CD4-positive, alpha-beta T cell treated with Interleukin-1 beta for 1 hour (primary cell): ENCODE measurements around the gene CDK5.

Experiments
- DNase-seq, 2 donors: peaks; one replicate each; pipeline ENCODE4 v3.0.0-alpha.2; 2020 to 2022

CDK5 gene

DNA sequence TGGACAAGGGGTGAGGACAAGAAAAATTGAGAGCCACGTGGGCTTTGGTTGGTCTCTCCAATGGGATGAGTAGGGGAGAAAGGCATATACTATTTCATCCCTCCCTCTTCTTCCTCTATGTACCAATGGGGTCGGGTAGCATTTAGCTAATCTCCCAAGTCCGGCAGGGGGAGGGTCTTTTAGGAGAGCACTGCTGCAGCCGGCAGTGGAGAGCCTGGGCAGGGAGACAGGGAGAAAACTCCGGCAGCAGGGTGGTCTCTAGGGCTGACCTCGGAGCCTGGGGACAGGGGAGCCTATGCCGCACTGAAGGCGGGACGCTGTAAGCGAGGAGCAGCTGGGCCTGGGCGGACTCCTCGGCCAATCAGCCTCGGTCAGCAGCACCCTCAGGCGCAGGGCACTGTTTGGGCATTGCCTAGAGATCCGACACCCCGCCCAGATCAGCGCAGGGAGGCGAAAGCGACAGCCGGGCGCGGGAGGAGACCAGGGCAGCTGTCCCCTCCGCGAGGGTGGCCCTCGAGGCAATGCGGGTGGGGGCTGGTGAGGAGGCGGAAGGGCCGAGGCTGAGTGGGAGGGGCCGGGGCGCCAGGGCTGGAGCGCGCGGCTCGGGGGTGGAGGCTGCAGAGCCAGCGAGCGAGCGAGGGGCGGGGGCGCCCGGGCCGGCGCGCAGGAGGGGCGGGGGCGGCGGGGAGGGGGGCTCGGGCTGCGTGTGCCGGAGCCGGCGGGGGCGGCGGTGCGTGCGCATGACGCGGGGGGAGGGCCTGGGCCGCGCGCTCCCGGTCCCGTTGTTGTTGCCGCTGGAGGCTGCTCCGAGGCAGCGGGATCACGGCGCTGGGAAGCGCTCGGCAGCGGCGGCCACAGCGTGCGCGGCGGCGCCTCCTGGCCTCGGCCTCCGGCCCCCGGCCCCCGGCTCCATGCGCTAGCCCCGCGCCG, 28.3 kb upstream of the CDK5 start, which contains the start of gene AGAP3:
TSS of gene AGAP3 (plus strand) at position 785 of the 930 bp plus-strand sequence. CDS start 267 bp downstream, outside the sequence.
- DNase-seq = peak; percentile 60 to 70

DNA sequence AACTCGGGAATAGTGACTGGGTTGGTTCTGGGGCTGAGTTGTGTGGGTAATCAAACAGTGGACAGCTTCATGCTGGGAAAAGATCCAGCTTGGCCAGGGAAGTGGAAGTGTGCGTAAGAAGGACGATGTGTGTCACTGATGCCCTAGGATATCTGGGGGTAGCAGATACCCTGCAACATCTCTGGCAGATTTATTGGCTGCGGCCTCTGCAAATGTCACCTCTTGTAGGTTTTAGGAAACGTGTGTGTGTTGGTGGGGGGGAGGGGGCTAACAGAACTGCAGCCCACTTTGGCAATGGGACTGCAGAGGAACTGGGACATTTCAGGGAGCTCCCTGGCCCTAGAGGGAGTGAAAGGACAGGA, 27.6 kb upstream of the CDK5 start:
- DNase-seq = no peak

DNA sequence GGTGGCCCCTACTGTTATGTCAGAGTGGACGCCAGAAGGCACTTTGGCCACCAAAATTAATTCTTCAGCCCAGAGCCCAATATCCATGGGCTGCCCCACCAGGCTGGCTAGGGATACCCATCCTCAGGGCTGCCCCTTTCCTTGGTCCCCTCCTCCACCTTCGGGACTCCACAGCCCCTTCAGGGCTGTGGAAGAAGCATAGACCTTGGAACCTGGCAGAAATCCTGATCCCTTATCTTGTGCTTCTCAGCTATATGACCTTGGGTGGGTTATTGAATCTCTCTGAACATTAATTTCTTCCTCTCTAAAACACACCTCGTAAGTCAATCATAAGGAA, 26.1 kb upstream of the CDK5 start:
- DNase-seq = no peak

DNA sequence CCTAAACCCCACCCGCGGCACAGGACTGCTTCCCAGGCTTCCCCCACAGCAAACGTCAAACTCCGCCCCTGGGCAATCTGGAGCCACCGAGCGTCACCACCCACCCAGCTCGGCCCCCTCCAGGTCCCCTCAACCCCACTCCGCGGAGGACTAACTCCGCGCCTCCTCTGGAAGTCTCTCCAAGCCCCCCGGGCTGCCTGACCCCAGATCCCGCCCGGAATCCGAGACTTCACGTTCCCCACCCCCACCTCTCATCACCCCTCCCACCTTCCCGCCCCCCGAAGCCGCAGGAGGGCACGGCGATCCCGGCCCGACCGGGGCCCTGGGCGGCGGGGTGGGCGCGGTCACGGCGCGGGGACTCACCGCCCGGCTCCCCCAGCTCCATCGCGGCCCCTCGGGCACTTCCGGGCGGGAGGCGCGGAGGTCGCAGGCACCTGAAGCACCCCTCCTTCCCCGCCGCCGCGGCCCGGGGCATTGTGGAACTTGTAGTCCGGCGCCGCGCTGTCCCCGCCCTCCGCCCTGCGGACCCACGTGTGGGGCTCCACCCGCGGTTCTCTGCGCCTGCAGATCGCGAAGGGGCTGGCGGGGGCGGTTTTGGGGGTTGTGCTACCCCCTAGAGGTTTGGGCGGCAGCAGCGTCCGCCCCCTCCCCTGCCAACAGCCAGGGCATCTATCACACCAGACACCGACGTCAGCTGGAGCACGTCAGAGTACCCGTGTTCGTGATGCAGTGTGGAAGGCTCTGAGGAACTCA, 25.6 kb upstream of the CDK5 start, which contains the start of gene TMUB1:
TSS of gene TMUB1 (minus strand) at position 423 of the 753 bp plus-strand sequence. CDS start 930 bp downstream, outside the sequence.
- peak; percentile 90 for DNase-seq

DNA sequence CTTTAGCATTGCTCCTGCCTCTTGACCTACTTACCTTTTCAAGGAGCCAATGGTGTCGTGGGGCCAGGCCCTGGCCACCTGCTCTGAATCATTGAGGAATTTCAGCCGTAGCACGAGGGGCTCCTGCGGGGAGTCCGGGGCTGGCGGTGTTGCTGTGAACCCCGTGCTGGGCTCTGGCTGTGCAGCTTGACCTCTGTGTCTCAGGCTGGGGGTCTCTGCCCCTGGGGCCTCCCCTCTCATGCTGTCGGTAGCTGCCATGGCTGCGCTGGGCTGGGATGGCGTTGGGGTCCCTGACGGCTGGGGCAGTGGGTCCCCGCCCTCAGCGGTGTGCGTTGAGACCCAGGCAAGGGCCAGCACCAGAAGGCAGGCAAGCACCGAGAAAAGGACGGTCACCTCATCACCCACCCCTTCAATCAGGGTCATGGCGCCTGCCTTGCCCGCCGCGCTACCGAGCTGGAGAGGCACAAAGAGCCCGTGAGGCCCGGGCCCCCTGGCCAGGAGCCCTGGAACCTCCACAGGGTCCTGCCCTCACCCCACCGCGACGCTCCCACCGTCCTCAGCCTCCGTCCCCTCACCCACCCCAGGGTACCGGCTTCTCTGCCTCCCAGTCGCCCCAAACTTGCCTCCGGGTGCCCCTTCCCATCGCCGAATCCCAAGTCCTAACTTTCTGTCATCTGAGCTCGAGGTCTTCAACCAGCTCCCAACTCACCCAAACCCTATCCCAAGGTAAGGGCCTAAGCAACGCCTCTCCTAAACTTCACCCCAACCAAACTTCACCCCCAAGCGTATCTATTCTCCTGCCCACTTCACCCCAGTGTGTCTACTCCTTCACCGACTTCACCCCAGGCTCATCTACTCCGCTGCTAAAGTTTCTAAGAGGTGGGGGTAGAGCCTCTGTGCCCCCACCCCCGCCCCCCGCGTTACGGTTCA, 24.7 kb upstream of the CDK5 start:
- DNase-seq = no peak

DNA sequence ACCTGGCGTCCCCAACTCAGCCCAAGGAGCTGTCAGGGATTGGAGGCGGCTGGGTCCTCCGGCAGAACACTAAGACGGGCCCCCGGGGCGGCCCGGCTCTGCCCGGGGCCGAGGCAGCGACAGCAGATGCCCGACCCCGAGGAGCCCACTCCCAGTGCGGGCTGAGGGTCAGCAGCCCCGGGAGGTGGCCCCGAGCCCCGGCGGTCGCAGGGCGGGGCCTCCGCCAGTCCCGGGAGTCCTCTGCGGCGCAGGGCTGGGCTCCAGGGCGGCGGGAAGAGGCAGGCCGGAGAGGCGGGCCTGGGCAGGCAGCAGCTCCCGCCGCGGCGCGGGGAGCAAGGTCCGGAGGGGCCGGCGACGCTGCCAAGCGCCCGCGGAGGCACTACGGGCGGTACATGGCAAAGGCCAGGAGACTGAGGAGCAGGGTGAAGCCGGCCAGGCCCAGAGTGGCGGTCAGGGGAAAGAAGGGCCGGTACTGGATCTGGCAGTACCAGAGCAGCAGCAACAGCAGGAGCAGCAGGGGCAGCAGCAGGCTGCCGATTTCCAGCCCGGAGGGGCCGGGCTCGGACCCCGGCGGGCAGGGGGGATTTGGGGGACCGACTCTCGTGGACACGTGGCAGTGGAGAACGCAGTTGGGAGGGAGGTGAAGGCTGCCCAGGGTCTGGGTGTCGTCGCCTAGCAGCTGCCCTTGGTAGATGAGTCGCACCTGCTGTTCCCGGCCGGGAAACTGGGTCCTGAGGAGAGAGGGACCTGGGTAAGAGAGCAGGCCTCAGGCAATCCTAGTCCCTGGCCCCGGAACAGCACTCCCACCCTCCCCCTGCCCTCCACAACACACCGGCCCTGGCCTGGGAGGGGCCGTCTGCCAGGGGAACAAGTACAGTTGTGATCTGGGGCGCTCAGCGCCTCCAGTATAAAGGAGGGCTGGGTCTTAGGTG, 23.7 kb upstream of the CDK5 start:
- DNase-seq = no peak

DNA sequence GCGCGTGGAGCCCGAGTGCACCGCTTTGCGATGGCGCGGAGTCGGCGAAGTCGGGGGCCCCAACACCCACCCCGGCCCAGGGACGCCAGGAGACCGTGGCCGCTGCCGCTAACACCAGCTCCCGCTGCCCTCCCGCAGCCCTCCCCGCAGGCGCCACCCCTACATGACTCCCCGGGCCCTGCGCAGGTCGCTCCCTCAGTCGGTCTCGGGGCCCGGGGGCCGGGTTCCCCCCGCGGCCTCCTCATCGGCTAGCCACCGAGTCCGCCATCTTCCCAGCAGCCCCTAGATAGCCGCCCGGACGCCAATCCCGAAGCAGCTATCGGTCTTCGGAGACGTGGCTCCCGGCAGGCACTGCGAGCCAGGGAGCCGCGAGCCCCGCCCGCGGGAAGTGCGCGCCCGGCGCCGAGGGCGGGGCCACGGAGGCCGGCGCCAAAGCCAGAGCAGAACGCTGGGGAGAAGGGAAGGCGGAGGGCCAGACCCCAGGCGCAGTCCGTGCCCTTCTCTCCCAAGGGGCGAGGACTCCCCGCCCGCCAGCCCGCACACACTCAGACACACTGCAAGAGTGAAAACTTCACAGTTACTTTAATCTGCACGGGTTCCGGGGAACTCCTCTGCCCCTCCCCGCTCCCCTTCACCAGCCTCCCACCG, 22.9 kb upstream of the CDK5 start, which contains the start of gene FASTK:
TSS of gene FASTK (minus strand) at position 288 of the 648 bp plus-strand sequence. CDS start at position 245, 43 bp downstream.
- peak; percentile 91 for DNase-seq

DNA sequence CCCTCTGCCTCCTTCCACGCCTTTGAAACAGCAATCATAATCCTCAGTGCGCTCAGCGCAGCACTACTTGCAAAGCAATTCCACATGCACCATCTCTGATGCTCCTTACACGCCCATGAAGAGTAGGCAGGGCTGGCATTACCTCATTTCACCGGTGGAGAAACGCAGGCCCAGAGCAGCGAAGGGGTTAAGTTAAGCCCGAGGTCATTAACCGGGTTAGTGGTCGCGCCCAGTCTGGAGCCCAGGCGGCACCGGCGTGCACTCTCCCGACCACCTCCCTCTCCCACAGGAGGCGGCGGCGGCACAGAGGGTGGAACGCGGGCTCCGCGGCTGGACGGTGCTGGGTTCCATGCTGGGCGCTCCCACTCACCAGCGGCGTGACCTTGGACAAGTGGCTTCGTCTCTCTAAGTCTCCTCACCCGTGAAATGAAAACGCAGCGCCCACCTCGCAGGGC, 22.4 kb upstream of the CDK5 start:
- no peak for DNase-seq

DNA sequence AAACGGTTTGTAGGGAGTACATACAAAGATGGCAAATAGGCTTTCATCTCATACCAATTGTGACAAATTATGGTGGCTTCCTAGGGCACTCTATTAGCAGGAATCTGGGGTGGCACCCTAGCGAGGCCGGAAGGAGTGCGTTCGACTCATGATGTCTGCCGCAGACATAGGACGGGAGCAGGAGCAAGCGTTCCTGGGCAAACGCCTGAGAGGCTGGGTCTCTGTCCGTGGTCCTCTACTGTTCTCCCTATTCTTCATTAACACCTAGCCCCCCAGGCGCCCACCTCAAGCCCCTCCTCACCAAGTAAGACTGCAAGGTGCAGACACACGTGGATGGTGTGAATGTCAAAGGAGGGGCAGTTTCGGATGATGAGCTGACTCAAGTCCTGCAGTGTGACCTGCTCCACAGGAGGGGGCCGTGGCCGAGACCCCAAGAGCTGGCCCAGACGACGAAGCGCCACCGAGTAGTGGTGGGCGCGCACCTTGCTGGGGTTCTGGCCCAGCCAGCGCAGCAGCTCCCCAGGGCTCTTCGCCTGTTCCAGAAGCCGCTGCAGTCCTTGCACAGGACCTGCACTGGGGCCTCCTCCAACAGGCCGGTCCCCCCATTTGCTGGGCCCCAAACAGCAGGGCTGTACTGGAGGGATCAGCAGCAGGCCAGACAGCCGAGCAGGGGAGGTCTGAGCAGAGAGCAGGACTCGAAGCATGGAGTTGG, 21.7 kb upstream of the CDK5 start:
- DNase-seq = no peak

DNA sequence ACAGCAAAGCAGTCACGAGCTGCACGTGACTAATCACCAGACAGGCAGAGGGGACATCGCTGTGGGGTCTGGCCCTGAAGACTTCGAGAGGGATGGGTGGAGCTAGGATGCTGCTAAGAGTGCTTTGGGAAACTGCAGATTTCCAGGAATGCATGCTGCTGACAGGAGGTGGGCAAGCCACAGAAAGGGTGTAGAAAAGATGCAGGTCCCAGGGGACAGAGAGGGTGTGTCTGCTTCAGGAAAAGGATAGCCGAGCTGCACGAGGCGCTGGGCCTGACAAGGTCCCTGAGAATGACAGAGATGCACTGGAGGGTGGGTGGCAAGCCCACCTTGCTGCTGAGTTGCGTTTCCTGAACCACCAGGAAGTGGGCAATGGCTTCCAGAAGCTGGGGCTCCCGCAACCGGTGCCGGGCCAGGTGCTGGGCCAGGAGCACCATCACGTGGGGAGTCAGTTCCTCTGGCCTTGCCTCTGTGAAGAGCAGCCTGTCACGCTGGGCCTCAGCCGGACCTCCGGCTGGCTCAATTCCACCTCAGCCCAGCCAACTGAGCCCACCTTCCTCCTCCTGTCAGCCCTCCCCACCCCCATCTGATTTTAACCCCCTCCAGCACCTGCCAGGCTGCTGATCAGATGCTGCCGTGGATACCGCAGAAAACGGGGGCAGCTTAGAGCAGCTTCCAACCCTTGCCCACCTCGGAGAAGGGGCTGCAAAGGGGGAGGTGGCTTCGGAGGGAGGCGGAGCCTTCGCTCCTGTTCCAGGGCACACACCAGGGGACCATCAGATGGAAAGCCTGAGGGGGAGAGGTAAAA, 20.7 kb upstream of the CDK5 start:
- DNase-seq = no peak

DNA sequence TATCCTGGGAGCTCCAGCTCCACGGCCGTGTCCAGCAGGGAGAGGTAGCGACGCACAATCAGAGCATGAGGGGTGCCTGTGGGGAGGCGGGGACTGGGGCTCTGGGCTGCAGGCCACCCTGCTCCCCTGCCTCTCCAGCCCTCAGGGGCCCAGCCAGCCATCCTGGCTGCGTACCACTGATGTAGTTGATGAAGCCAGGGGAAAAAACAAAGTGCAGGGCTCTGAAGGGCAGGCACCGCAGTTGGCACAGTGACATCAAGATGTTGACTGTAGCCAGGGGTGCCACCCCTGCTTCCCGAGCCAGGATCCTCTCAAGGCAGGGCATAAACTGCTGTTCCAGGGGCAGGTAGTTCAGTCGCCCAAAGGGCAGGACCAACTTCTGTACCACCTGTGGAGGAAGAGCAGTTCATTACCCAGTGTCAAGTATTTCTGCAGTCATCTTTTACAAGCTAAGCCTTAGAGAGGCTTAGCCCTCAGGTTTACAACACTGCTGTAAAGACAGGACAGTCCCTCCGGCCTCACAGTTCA, 20.1 kb upstream of the CDK5 start:
- DNase-seq = no peak

DNA sequence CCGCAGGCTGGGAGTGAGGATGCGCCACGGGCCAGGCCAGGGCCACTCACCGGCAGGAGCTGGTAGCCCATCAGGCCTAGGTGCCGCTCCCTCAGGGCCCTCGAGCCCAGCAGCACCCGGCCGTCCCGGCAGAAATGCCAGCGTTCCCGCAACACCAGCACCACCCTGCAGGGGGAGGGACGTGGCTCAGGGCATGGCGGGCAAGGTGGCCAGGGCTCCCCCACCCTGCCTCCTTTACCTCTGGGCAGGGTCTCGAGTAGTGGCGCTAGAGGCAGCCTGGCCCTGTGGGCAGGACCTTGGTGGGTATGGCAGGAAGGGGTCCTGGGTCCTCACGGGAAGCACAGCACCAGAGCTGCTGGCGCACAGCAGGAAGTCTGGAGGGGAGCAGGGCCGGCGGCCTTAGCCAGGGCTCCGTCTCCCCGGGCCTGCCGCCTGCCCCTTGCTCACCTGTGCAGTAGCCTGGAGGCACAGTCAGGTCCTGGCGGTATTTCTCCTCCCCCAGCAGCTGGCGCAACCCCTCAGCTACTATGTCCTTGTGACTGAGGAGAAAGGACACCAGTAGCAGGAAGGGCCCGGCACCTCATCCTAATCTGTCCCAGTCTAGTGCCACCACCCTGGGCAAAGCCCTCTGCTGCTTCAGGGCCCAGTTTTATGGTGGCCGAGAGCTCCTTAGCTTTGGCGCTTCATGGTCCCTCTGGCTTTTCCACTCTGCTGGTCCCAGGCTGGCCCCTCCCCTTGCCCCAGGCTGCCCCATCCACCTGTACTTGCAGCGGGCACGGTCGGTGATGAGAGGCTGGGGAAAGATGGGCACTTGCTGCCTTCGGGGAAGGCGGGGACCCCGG, 19.4 kb upstream of the CDK5 start:
- DNase-seq = no peak

DNA sequence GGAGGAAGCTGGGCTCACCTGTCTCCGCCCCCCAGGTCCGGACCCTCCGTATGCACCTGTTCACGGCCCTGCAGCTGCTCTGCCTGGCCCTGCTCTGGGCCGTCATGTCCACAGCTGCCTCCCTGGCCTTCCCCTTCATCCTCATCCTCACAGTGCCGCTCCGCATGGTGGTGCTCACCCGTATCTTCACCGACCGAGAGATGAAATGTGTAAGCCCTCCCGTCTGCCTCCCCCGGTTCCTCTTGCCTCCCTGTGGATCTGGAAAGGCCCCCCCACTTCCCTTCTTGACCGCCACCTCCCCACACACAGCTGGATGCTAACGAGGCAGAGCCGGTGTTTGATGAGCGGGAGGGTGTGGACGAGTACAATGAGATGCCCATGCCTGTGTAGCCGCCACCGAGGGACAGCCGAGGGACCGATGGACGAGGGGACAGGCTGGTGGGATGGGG, 18.3 kb upstream of the CDK5 start:
- DNase-seq = no peak

DNA sequence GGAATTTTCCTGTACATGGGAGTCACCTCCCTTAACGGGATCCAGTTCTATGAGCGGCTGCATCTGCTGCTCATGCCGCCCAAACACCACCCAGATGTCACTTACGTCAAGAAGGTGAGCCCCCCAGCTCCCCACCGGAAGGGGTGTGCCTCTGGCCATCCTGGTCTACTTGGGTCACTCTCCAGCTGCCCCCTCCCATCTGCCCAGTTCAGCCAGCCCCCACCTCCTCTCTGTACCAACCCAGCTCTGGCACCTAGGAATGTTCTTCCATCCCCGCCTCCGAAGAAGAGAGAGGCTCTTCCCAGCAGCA, 17.9 kb upstream of the CDK5 start:
- DNase-seq = no peak

DNA sequence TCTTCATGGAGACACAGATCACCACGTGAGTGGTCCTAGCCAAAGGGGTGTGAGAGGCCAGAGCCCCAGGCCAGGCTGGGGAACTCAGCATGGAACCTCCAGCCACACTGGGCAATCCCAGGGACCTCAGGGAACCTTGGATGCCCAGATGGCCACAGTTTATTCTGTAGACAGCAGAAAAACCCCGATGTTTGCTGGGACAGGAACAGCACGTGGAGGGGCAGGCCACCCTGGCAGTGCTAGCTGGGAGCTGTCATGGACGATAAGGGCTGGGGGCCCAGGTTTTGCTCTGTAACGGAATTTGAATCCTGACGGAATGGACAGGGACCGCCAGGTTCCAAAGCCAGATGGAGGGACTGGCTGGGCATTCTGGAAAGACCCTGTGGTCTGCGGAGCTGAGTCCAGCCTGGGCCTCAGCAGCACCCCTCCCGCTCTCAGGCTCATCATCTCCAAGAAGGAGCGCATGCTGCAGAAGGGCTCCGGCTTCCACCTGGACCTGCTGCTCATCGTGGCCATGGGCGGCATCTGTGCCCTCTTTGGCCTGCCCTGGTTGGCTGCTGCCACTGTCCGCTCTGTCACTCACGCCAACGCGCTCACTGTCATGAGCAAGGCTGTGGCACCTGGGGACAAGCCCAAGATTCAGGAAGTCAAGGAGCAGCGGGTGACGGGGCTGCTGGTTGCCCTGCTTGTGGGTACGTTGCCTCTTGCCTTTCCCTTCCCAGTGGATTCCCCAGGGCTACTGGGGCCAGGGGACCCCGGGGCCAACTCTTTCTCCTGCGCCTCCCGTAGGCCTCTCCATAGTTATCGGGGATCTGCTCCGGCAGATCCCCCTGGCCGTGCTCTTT, 17.3 kb upstream of the CDK5 start:
- DNase-seq = no peak

DNA sequence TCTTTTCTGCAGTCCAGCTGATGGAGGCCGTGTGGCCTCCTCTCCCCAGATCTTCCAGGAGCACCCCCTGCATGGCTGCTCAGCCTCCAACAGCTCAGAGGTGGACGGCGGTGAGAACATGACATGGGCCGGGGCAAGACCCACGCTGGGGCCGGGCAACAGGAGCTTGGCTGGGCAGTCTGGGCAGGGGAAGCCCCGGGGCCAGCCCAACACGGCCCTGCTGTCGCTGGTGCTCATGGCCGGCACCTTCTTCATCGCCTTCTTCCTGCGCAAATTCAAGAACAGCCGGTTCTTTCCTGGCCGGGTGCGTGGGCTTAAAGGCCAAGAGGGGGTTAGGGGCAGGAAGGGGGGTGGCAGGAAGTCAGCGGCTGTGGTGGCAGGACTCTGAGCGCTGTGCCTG, 16.3 kb upstream of the CDK5 start:
- no peak for DNase-seq
